Stimulated activated CD8-positive, alpha-beta memory T cell treated with anti-CD3 and anti-CD28 coated beads, Interleukin-15, amount 100 ng/mL, for 1 hour (primary cell): Measurements from ENCODE around the gene SFXN2.

Source experiments
- DNase-seq: peaks from one replicate; pipeline ENCODE4 v3.0.0-alpha.2; 2020; ENCODE audit warnings: low read depth

Gene SFXN2

GRCh38 chr10:102777711-102778453 is 63.4 kb downstream of the SFXN2 start:
- no peak for DNase-seq

- no peak for DNase-seq
These were observed 64.3 kb downstream of the SFXN2 start for GRCh38 chr10:102778781-102779180.

- DNase-seq = no peak
These were observed 65.5 kb downstream of the SFXN2 start for GRCh38 chr10:102779680-102780526.

GRCh38 chr10:102780527-102780808 is 66.0 kb downstream of the SFXN2 start:
- no peak for DNase-seq

- DNase-seq = no peak
These were observed 66.9 kb downstream of the SFXN2 start for GRCh38 chr10:102781090-102781920.

- no peak for DNase-seq
These were observed 67.6 kb downstream of the SFXN2 start for GRCh38 chr10:102781921-102782557.

- DNase-seq = no peak
These were observed 68.5 kb downstream of the SFXN2 start for GRCh38 chr10:102782673-102783551.

GRCh38 chr10:102783568-102783967 is 69.1 kb downstream of the SFXN2 start:
- no peak for DNase-seq

GRCh38 chr10:102785818-102786217 is 71.4 kb downstream of the SFXN2 start:
- DNase-seq = no peak

- no peak for DNase-seq
These were observed 77.4 kb downstream of the SFXN2 start for GRCh38 chr10:102791754-102792395.
